ENCODE measurements around the gene EBP. TPM values are rescaled to one million over a fixed set of nuclear protein-coding genes. Genes with fewer than 3 reads are reported as not detected.

The EBP gene
- polyA plus RNA-seq (134 and 143 TPM in 2 replicates), polyA minus RNA-seq (42.9 and 44.1 TPM in 2 replicates)

- Histone ChIP-seq H3K79me2 (replicated peaks; ENCODE audit: insufficient read depth, low read length) (peaks cover 6% of the 10 kb centered on the region), H3K9ac (ENCODE audit: low read length) (peak within 1 kb of the TSS; percentile 79), H3K36me3 (ENCODE audit: insufficient read depth, low read length) (no peaks in the 10 kb centered on the region), H3K9me3 (ENCODE audit: low read length) (no peaks in the 10 kb centered on the region), H3K4me2 (ENCODE audit: low read length) (no peak within 1 kb of the TSS), H2AFZ (ENCODE audit: low read depth, low read length) (no peak within 1 kb of the TSS), H3K4me3 (ENCODE audit: low read length) (peak within 1 kb of the TSS; percentile 78), H3K9me2 (ENCODE audit: insufficient read depth, low read length) (no peaks in the 10 kb centered on the region), H3K27ac (ENCODE audit: low read length) (peak within 1 kb of the TSS; percentile 85), H3F3A (ENCODE audit: insufficient read depth, low read length, poor library complexity, severe bottlenecking) (no peaks in the 10 kb centered on the region), H3K27me3 (ENCODE audit: insufficient read depth, low read depth, low read length) (no peaks in the 10 kb centered on the region), H4K20me1 (ENCODE audit: insufficient read depth) (no peaks in the 10 kb centered on the region)
- peak; percentile 56 for TF ChIP-seq MXI1 (conservative IDR thresholded peaks at IDR 0.05; ENCODE audit: poor library complexity, severe bottlenecking)
- TF ChIP-seq POLR2AphosphoS5 (IDR thresholded peaks at IDR 0.05): peak; percentile 85
- TF ChIP-seq EZH2 (IDR thresholded peaks at IDR 0.05; ENCODE audit: borderline replicate concordance, insufficient read depth, low read length, poor library complexity, severe bottlenecking): no peak
- TF ChIP-seq SMC3 (conservative IDR thresholded peaks at IDR 0.05; ENCODE audit: poor library complexity): no peak
- peak; percentile 5 for TF ChIP-seq REST (IDR thresholded peaks at IDR 0.05; ENCODE audit: borderline replicate concordance)
These were observed at the start of gene EBP for GRCh38 chrX:48521353-48522243. Gene EBP, plus strand, starts transcription at chrX:48521808. Its CDS starts 1,964 bp downstream, at chrX:48523772.

GRCh38 chrX:48472225-48472624 is 49.4 kb upstream of the EBP start:
- Histone ChIP-seq H2AFZ (ENCODE audit: low read depth, low read length) (no peak overlapping the region), H3K4me3 (ENCODE audit: low read length) (no peak overlapping the region), H3K27me3 (ENCODE audit: insufficient read depth, low read depth, low read length) (no peaks in the 10 kb centered on the region), H3K79me2 (replicated peaks; ENCODE audit: insufficient read depth, low read length) (peaks cover 11% of the 10 kb centered on the region), H3K4me2 (ENCODE audit: low read length) (no peak overlapping the region), H3K9ac (ENCODE audit: low read length) (no peak overlapping the region), H3K9me3 (ENCODE audit: low read length) (no peaks in the 10 kb centered on the region), H4K20me1 (ENCODE audit: insufficient read depth) (no peaks in the 10 kb centered on the region), H3F3A (ENCODE audit: insufficient read depth, low read length, poor library complexity, severe bottlenecking) (no peaks in the 10 kb centered on the region), H3K36me3 (ENCODE audit: insufficient read depth, low read length) (no peaks in the 10 kb centered on the region), H3K27ac (ENCODE audit: low read length) (no peak overlapping the region), H3K9me2 (ENCODE audit: insufficient read depth, low read length) (no peaks in the 10 kb centered on the region)
- TF ChIP-seq REST (IDR thresholded peaks at IDR 0.05; ENCODE audit: borderline replicate concordance): no peak
- no peak for TF ChIP-seq CTCF (IDR thresholded peaks at IDR 0.05; ENCODE audit: poor library complexity, severe bottlenecking)
- TF ChIP-seq TAF1 (IDR thresholded peaks at IDR 0.05; ENCODE audit: low read depth): no peak
- no peak for TF ChIP-seq MXI1 (conservative IDR thresholded peaks at IDR 0.05; ENCODE audit: poor library complexity, severe bottlenecking)
- no peak for TF ChIP-seq SMC3 (conservative IDR thresholded peaks at IDR 0.05; ENCODE audit: poor library complexity)
- no peak for TF ChIP-seq RAD21 (conservative IDR thresholded peaks at IDR 0.05)
- TF ChIP-seq EP300 (conservative IDR thresholded peaks at IDR 0.05; ENCODE audit: poor library complexity, severe bottlenecking): no peak
